ENCODE measurements around the gene TMC5. TPM values are rescaled to one million over a fixed set of nuclear protein-coding genes. Genes with fewer than 3 reads are reported as not detected.

The TMC5 gene
- total and polyA plus RNA-seq, 2 of the 8 experiments (the other 6 are each of a cell fraction or from before 2014, with no cell fraction given) = 1.6 to 1.8 TPM

DNA sequence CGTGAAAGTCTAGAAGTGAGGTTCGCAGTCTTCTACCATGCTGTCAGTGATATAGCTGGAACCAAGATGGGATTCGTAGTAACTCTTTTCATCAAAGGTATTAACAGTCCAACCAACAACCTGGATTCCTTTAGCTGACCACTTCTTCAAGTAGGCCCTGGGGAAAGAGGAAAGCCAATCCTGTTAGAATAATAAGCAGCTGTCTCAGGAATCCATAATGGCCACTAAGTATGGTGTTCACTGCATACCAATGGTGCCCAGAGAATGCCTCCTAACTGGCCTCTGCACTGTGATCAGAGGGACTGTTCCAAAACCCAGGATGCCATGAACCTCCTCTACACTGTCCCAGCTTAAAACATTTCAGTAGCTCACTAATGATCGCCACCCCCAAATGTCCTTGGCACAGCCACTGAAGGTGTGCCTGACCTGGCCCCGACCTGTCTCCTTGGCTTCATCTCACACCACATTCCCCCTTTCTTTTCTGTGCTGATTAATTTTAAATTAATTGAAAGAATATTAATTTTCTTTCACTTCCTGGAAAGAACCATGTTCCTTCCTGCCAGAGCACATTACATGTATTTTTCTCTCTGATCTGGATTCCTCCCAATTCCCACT is 85.9 kb downstream of the TMC5 start:
- no peak overlapping the region for H2BK12ac ChIP-seq (ENCODE audit: low read depth, low read length)
- no peaks in the 10 kb centered on the region for H3K9me3 ChIP-seq (ENCODE audit: insufficient read depth in 2 of 2, low read depth in 1 of 2, low read length in 1 of 2)
- no peak overlapping the region for H4K8ac ChIP-seq (ENCODE audit: extremely low read depth, insufficient read depth, low read length)
- H3K4me3 ChIP-seq (ENCODE audit: extremely low read depth in 1 of 4, insufficient read depth in 2 of 4, low read depth in 3 of 4, low read length in 4 of 4) = no peak overlapping the region
- no peaks in the 10 kb centered on the region for H3K23me2 ChIP-seq (ENCODE audit: low read depth, low read length)
- H4K91ac ChIP-seq (replicated peaks; ENCODE audit: insufficient read length, low read length) = no peak overlapping the region
- H3K4me2 ChIP-seq (ENCODE audit: insufficient read depth in 1 of 2, low read depth in 2 of 2, low read length in 2 of 2) = no peak overlapping the region
- H3K23ac ChIP-seq (ENCODE audit: insufficient read length) = no peak overlapping the region
- H2BK15ac ChIP-seq (ENCODE audit: low read length) = no peak overlapping the region
- H3K18ac ChIP-seq (ENCODE audit: extremely low read depth, low read length) = no peak overlapping the region
- H3K9ac ChIP-seq (replicated peaks in 1 of 4; ENCODE audit: extremely low read depth in 1 of 4, low read depth in 3 of 4, low read length in 3 of 4) = no peak overlapping the region
- no peak overlapping the region for H4K5ac ChIP-seq (ENCODE audit: insufficient read length, low read depth, low read length)
- WGBS, 2 experiments (ENCODE audit: extremely low coverage in 1 of 2, insufficient coverage in 1 of 2, insufficient read length in 1 of 2, insufficient replicate concordance in 2 of 2, low coverage in 1 of 2, low lambda C conversion rate in 2 of 2, missing lambda C conversion rate in 1 of 2) = 87% methylated on average over 5 of the region's 5 CpGs; no CpG with 5 or more reads in 1 of the 2 experiments
- H3K27ac ChIP-seq (ENCODE audit: low read depth, low read length) = no peak overlapping the region
- H4K20me1 ChIP-seq (replicated peaks in 1 of 2; ENCODE audit: control insufficient read depth in 1 of 2, insufficient read depth in 2 of 2, low read length in 2 of 2) = peaks cover 0 to 4% of the 10 kb centered on the region in 2 experiments
- no peak overlapping the region for H2AK5ac ChIP-seq (ENCODE audit: low read depth, low read length)
- no peak overlapping the region for H3K14ac ChIP-seq (ENCODE audit: insufficient read length)
- no peaks in the 10 kb centered on the region; the same call in 1 of the 2 replicates for H3K79me1 ChIP-seq (ENCODE audit: low read depth, low read length)
- FAIRE-seq = no peak
- H2AFZ ChIP-seq (ENCODE audit: low read length) = no peak overlapping the region
- no peak overlapping the region for H3K56ac ChIP-seq (replicated peaks; ENCODE audit: insufficient read length, low read depth, low read length)
- ChIA-PET CTCF (ENCODE audit: partially characterized antibody) (interaction anchor here (0.8 to 9.0 kb wide), 31 partner anchors 9 to 584 kb away, joined by 3 to 113 read pairs (median 5); partner anchors contain the start of gene CCP110), POLR2A (ENCODE audit: partially characterized antibody) (interaction anchor here (0.8 to 1.8 kb wide), 3 partner anchors 36 to 66 kb away, joined by 3 to 5 read pairs (median 3); partner anchors contain the start of gene VPS35L)
- H3K4me1 ChIP-seq (replicated peaks in 1 of 4; ENCODE audit: control insufficient read depth in 3 of 4, insufficient read depth in 4 of 4, low read length in 3 of 4) = no peaks in the 10 kb centered on the region
- peaks cover 5 to 57% (median 41%) of the 10 kb centered on the region in 4 experiments for H3K36me3 ChIP-seq (ENCODE audit: control insufficient read depth in 2 of 4, insufficient read depth in 4 of 4, low read length in 3 of 4)
- DNase-seq (ENCODE audit: low read depth in 1 of 2, low spot score in 2 of 2) = no peak
- no peak overlapping the region for H2BK120ac ChIP-seq (replicated peaks; ENCODE audit: low read depth, low read length)
- no peaks in the 10 kb centered on the region for H3K27me3 ChIP-seq (replicated peaks in 1 of 4; ENCODE audit: control insufficient read depth in 3 of 4, extremely low read depth in 1 of 4, insufficient read depth in 3 of 4, low read length in 3 of 4)
- H3K79me2 ChIP-seq (ENCODE audit: control insufficient read depth in 1 of 2, insufficient read depth in 2 of 2, low read length in 2 of 2) = no peaks in the 10 kb centered on the region
- no peak overlapping the region for H2BK5ac ChIP-seq (ENCODE audit: low read depth, low read length)
- no peak overlapping the region for H3K4ac ChIP-seq (replicated peaks; ENCODE audit: insufficient read length, low read depth, low read length)
- no peak overlapping the region for H2BK20ac ChIP-seq (ENCODE audit: low read length)
- no peak for TF ChIP-seq SUZ12 (IDR thresholded peaks at IDR 0.05; ENCODE audit: low read length)
- TF ChIP-seq ATF2 (IDR thresholded peaks at IDR 0.05; ENCODE audit: low read length) = no peak
- no peak for TF ChIP-seq NANOG (IDR thresholded peaks at IDR 0.05; ENCODE audit: insufficient read depth, low read depth, low read length, poor library complexity, severe bottlenecking)
- no peak for TF ChIP-seq CHD2 (IDR thresholded peaks at IDR 0.05; ENCODE audit: low read length)
- no peak for TF ChIP-seq SIX5 (IDR thresholded peaks at IDR 0.05; ENCODE audit: low read depth, low read length)
- no peak for TF ChIP-seq CBX5 (IDR thresholded peaks at IDR 0.05; ENCODE audit: low read depth, low read length)
- no peak for TF ChIP-seq FOSL1 (IDR thresholded peaks at IDR 0.05; ENCODE audit: insufficient read depth, low read depth, low read length)
- no peak for TF ChIP-seq KDM1A (IDR thresholded peaks at IDR 0.05; ENCODE audit: borderline replicate concordance, low read length)
- TF ChIP-seq GABPA (IDR thresholded peaks at IDR 0.05; ENCODE audit: borderline replicate concordance, insufficient read depth, low read length) = no peak
- no peak for TF ChIP-seq POLR2A (IDR thresholded peaks at IDR 0.05; ENCODE audit: control extremely low read depth in 1 of 2, low read depth in 2 of 2, low read length in 2 of 2)
- TF ChIP-seq HDAC2 (IDR thresholded peaks at IDR 0.05; ENCODE audit: borderline replicate concordance in 1 of 2, low read depth in 2 of 2, low read length in 2 of 2) = no peak
